Fibroblast of lung (primary cell): Measurements from ENCODE around the gene TACC2. TPM values are rescaled to one million over a fixed set of nuclear protein-coding genes. Genes with fewer than 3 reads are reported as not detected.

ENCODE experiments used
- DNase-seq, 2 donors: peaks; one replicate each; pipeline versions ENCODE4 v3.0.0 to v3.0.0-alpha.2; 2010; ENCODE audit warnings: low read depth in 2 of 2
- H2AFZ ChIP-seq: 2 replicates; pipeline ENCODE4 v1.5.1; 2012; ENCODE audit warnings: low read length, control low read depth, inconsistent platforms
- H3K27ac ChIP-seq: 2 replicates; pipeline ENCODE4 v1.5.1; 2011; ENCODE audit warnings: low read length, control low read depth; ENCODE audit not compliant: insufficient read depth
- H3K27me3 ChIP-seq: 2 replicates; pipeline ENCODE4 v1.5.1; 2011; ENCODE audit warnings: mild to moderate bottlenecking, low read length; ENCODE audit not compliant: control insufficient read depth, insufficient read depth
- H3K36me3 ChIP-seq: 2 replicates; pipeline ENCODE4 v1.5.1; 2011; ENCODE audit warnings: low read length; ENCODE audit not compliant: control insufficient read depth, insufficient read depth
- H3K4me1 ChIP-seq: 2 replicates; pipeline ENCODE4 v1.5.1; 2011; ENCODE audit warnings: low read length; ENCODE audit not compliant: control insufficient read depth, insufficient read depth; ENCODE audit errors: extremely low read depth
- H3K4me2 ChIP-seq: 2 replicates; pipeline ENCODE4 v1.5.1; 2011; ENCODE audit warnings: low read length, control low read depth; ENCODE audit not compliant: insufficient read depth; ENCODE audit errors: extremely low read depth
- H3K4me3 ChIP-seq, 4 experiments: fragments of 200-600 bp in 1 of 4; sonication (generic) in 1 of 4; replicated peaks in 1 of 4; 2 replicates each; pipeline ENCODE4 v1.5.1; 2011 to 2016; ENCODE audit warnings: low read length in 4 of 4, low read depth in 3 of 4, mild to moderate bottlenecking in 3 of 4, control low read depth in 2 of 4, inconsistent platforms in 1 of 4, mixed read lengths in 1 of 4; ENCODE audit not compliant: insufficient read depth in 1 of 4; ENCODE audit errors: control extremely low read depth in 1 of 4
- H3K79me2 ChIP-seq: 2 replicates; pipeline ENCODE4 v1.5.1; 2012; ENCODE audit warnings: mild to moderate bottlenecking, low read length, inconsistent platforms; ENCODE audit not compliant: control insufficient read depth, insufficient read depth
- H3K9ac ChIP-seq: 2 replicates; pipeline ENCODE4 v1.5.1; 2011; ENCODE audit warnings: mild to moderate bottlenecking, low read length, control low read depth; ENCODE audit not compliant: insufficient read depth
- H3K9me3 ChIP-seq: 2 replicates; pipeline ENCODE4 v1.5.1; 2012; ENCODE audit warnings: low read depth, low read length; ENCODE audit not compliant: control insufficient read depth, insufficient read depth
- H4K20me1 ChIP-seq: 2 replicates; pipeline ENCODE4 v1.5.1; 2011; ENCODE audit warnings: low read length; ENCODE audit not compliant: control insufficient read depth, insufficient read depth; ENCODE audit errors: extremely low read depth
- EZH2 ChIP-seq: IDR thresholded peaks from 2 replicates; pipeline ENCODE4 v1.5.1; 2012; ENCODE audit warnings: low read length, control low read depth, mild to moderate bottlenecking; ENCODE audit errors: missing control alignments
- polyA plus RNA-seq, 2 donors: library from polyadenylated mRNA; depleted of rRNA in 1 of 2; stranded (reverse) in 1 of 2; unstranded in 1 of 2; fragments of >200 nt; gene quantifications; 2 replicates each; pipeline ENCODE4 v1.2.1, GENCODE V29; 2011 to 2012; ENCODE audit warnings: missing spikeins in 1 of 2
- total RNA-seq: library from RNA; depleted of rRNA; stranded (reverse); fragments of >200 nt; gene quantifications from 2 replicates; pipeline ENCODE4 v1.2.1, GENCODE V29; 2014
- TF ChIP-seq, protein P1 (sequence below), 2 donors: IDR thresholded peaks in 1 of 2; conservative IDR thresholded peaks in 1 of 2; 1 replicate in 1 of 2; 2 replicates in 1 of 2; pipeline ENCODE4 v1.5.1; 2011 to 2012; ENCODE audit warnings: low read length in 2 of 2, control low read depth in 1 of 2, inconsistent platforms in 1 of 2, low read depth in 1 of 2, mild to moderate bottlenecking in 1 of 2

TACC2 gene
- total and polyA plus RNA-seq, 2 donors (not counting 1 experiment from before 2014, with no cell fraction given) = 7.6 to 13.0 TPM

GRCh38 chr10:122298598-122299301 is 309.8 kb downstream of the TACC2 start:
- no peaks in the 10 kb centered on the region for H3K9me3 ChIP-seq
- H3K36me3 ChIP-seq = no peaks in the 10 kb centered on the region
- no peak overlapping the region for H3K27ac ChIP-seq
- peak; percentile 58 to 80 for DNase-seq
- H3K27me3 ChIP-seq = peaks cover 5% of the 10 kb centered on the region
- no peaks in the 10 kb centered on the region for H4K20me1 ChIP-seq
- no peak overlapping the region for H3K4me2 ChIP-seq
- H3K4me1 ChIP-seq = no peaks in the 10 kb centered on the region
- H3K9ac ChIP-seq = no peak overlapping the region
- H3K79me2 ChIP-seq = no peaks in the 10 kb centered on the region
- TF ChIP-seq EZH2 = no peak
- TF ChIP-seq, protein P1, sequence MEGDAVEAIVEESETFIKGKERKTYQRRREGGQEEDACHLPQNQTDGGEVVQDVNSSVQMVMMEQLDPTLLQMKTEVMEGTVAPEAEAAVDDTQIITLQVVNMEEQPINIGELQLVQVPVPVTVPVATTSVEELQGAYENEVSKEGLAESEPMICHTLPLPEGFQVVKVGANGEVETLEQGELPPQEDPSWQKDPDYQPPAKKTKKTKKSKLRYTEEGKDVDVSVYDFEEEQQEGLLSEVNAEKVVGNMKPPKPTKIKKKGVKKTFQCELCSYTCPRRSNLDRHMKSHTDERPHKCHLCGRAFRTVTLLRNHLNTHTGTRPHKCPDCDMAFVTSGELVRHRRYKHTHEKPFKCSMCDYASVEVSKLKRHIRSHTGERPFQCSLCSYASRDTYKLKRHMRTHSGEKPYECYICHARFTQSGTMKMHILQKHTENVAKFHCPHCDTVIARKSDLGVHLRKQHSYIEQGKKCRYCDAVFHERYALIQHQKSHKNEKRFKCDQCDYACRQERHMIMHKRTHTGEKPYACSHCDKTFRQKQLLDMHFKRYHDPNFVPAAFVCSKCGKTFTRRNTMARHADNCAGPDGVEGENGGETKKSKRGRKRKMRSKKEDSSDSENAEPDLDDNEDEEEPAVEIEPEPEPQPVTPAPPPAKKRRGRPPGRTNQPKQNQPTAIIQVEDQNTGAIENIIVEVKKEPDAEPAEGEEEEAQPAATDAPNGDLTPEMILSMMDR (conservative IDR thresholded peaks at IDR 0.05 in 1 of 2, IDR thresholded peaks at IDR 0.05 in 1 of 2; ENCODE audit: low read depth in 1 of 2, low read length in 2 of 2) = peak; percentile 90 to 95
- H3K4me3 ChIP-seq = peak overlapping the region in 1 of 4 experiments; percentile 12
- no peak overlapping the region for H2AFZ ChIP-seq

DNA sequence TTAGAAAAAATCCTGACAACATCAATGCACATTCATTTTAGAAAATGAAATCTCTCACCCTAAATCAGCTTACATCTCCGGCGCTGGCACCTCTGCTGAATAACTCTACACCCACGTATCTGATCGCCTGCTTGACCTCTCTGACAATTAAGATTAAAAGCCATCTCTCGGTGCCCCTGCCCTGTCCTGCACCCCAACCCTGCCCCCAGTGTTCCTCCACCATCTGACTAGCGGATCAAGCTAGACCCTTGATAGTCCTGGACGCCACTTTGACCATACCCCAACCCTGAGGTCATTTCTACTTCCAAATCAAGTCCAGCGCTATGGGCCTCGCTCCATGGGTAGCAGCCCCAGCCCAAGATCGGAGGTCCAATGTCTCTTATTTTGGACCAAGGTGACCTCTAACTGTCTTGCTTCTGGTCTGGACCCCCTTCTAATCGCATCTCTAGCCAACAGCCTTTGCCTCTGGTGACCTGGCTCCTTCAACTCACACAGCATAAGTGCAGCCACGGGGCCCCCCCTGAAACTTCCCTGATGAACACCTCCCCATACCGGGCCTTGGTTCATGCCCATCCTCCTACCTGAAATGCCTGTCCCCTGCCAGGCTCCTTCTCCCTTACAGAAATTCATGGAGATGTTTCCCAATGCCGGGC is 310.6 kb downstream of the TACC2 start:
- H3K4me1 ChIP-seq = no peaks in the 10 kb centered on the region
- no peaks in the 10 kb centered on the region for H3K9me3 ChIP-seq
- no peaks in the 10 kb centered on the region for H3K79me2 ChIP-seq
- H3K27ac ChIP-seq = no peak overlapping the region
- no peak overlapping the region for H3K4me3 ChIP-seq
- no peaks in the 10 kb centered on the region for H4K20me1 ChIP-seq
- H3K36me3 ChIP-seq = no peaks in the 10 kb centered on the region
- TF ChIP-seq, protein P1 (conservative IDR thresholded peaks at IDR 0.05 in 1 of 2, IDR thresholded peaks at IDR 0.05 in 1 of 2; ENCODE audit: low read depth in 1 of 2, low read length in 2 of 2) = no peak
- no peak for TF ChIP-seq EZH2
- H3K27me3 ChIP-seq = peaks cover 5% of the 10 kb centered on the region
- H3K9ac ChIP-seq = no peak overlapping the region
- no peak for DNase-seq
- no peak overlapping the region for H3K4me2 ChIP-seq
- H2AFZ ChIP-seq = no peak overlapping the region

GRCh38 chr10:122301055-122301810 is 312.3 kb downstream of the TACC2 start:
- Histone ChIP-seq H3K27me3 (peaks cover 5% of the 10 kb centered on the region), H3K4me3 (no peak overlapping the region), H3K9me3 (no peaks in the 10 kb centered on the region), H3K36me3 (no peaks in the 10 kb centered on the region), H2AFZ (no peak overlapping the region), H3K9ac (no peak overlapping the region), H3K4me2 (no peak overlapping the region), H4K20me1 (no peaks in the 10 kb centered on the region), H3K27ac (no peak overlapping the region), H3K4me1 (no peaks in the 10 kb centered on the region), H3K79me2 (no peaks in the 10 kb centered on the region)
- DNase-seq = peak; percentile 38 to 97
- TF ChIP-seq EZH2 = no peak
- TF ChIP-seq, protein P1 (conservative IDR thresholded peaks at IDR 0.05 in 1 of 2, IDR thresholded peaks at IDR 0.05 in 1 of 2; ENCODE audit: low read depth in 1 of 2, low read length in 2 of 2) = no peak
